HS-5 (cell line): Measurements from ENCODE around the gene DAAM1.

Experiments
- DNase-seq: peaks from one replicate; pipeline ENCODE4 v3.0.0-alpha.2; 2012; ENCODE audit warnings: low read depth

The DAAM1 gene

DNA sequence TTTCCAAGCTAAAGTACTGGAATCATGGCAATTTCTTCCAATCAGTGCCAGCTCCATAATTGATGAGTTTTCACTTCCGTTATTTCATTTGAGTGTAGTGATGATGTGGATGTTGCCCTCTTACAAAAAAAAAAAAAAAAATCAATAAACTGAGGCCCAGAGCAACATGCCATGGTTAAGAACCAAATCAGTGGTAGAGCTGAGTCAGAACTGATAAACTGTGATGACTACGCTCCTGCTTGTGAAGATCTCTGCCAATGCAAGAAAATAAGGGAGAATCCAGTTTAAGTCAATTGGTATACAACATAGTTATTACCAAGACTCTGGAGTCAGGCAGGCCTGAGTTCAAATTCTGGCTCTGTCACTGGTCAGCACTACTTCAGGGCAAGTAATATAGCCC lies 174.0 kb downstream of the DAAM1 start:
- no peak for DNase-seq

DNA sequence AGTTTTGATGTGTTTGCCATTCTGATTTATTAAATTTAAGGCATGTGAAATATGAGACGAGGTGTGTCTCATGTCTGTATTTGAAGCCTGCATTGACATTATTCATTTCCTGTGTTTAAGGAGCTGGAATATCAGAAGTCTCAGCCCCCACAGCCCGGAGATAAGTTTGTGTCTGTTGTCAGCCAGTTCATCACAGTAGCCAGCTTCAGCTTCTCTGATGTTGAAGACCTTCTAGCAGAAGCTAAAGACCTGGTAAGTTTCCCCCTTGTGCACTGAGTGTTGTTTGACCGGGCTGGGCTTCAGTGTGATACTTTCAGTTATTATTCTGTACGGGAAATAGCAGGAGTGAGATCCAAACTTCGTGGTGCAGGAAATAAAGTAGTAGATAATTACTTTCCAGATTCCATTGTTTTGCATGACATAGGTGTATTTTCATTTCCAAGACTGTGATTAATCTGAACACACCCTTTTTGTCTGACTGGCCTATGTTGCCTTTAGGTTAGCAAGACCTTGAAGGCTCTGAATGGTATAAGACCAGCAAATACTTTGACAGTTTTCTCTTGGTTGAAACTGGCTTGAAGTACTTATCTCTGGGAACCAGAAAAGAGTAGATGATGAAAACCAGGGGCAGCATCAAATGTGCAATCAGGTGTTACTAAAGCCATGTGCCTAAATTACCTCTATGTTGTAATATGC lies 175.2 kb downstream of the DAAM1 start:
- no peak for DNase-seq

DNA sequence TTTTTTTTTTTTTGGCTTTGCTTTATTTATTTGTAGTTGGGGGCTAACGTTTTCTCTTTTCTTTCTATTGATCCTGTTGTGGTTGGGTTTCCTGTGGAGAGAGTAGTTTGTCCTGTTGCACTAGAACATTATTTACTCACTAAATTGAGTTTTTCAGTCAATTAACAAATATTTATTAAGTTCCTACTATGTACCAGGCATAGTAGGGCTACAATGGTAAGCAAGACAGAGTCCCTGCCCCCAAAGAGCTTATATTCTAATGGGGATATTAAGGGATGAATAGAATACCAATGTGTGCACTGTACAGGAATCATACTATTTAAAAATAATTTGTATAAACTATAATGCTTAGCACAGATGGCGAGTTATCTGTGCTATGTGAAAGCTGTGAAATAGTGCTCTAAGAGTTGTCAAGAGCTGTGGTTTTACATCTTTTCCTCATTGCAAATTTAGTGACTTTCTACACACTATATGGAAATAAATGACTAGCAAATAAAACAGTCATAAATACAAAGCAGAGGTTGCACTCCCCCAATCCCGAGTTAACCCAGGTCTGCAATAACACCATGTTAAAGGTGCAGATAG lies 181.8 kb downstream of the DAAM1 start:
- DNase-seq: no peak

DNA sequence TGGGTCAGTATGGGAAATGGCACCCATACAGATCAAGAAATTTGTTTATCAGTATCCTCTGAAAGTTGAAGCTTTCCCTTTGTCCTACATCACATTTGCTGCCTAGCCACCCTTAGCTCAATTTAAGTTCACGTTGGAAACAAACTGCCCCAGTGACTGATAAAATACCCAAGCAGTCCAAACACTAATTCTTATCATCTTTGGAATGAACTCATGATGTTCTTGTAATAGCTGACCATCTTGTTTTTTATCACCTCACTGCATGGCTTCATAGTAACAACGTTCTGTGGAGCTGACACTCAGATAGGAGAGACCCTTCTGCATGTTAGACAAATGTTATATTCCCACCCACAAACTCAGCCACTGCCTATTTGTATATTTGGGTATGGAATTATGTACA lies 183.3 kb downstream of the DAAM1 start:
- no peak for DNase-seq

DNA sequence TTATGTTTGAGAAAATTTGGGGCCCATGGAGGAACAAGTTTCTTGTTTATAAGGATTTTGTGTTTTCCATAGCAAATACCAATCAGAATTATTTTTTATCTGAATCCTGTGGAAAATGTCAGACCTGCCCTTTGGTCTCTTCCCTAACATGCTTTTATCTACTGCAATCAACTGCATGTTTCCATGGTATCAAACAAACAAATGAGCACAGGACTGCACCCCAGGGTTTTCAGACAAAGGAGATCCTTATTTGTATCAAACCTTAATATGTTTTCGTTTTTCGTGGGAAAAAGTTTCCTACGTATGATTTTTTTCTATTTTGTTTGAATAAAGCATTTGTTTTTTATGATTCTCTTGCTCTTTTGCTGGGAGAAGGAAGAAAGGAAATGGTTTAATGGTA lies 185.6 kb downstream of the DAAM1 start:
- DNase-seq: no peak

DNA sequence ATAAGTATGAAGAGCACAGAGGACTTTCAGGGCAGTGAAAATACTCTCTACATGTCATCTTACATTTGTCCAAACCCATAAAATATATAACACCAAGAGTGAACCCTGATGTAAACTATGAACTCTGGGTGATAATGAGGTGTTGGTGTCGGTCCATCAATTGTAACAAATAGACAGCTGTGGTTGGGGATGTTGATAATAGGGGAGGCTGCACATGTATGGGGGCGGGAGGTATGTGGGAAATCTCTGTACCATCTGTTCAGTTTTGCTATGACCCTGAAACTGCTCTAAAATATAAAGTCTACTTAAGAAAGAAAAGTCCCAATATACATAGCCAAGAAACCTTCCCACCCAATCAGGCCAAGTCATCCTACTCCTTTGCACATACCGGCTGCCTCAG lies 188.2 kb downstream of the DAAM1 start:
- no peak for DNase-seq

DNA sequence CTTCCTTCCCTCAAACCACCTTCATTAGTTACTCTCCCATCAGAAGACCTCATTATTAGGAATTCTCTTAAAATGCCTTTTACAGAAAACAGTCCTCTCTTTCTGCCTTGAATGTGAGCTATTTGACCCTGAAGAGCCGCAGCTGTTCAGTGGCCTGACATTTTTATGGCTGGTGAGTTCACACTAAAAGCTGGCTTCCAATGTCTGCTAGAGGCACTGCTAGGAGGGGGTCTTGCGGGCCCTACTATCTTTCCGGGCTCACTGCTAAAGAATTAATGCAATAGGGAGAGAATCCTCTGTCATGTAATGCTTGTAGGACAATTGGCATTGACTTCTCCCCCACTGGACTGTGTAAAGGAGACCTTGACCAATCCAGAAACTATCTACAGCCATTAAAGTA lies 189.0 kb downstream of the DAAM1 start:
- no peak for DNase-seq

DNA sequence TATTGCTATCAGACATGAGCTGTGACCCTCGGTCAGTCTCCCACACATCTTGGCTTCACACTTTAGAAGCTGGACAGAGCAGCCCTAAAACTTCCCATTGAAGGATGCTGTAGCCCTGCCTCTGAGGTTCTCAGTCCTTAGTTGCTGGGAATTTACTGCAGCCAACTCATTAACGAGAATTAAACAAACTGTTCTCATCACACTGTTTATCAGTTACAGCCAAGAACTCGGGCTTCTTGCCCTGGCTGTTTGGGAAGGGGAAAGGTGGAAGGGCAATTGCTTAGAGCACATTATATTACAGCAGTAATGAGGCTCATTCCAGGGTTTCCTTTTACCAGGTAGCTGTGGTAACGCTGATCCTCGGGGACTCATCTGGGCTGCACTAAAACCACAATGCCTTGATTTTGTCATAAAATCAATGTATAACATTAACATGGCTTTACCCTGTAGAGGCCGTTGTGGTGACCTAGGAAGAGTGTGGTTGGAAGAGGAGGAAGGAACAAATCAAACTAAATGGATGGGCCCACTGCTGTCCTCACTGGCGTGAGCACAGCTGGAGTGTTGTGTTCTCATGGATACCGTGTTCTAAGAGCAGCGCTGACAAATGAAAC lies 189.6 kb downstream of the DAAM1 start:
- DNase-seq: no peak

DNA sequence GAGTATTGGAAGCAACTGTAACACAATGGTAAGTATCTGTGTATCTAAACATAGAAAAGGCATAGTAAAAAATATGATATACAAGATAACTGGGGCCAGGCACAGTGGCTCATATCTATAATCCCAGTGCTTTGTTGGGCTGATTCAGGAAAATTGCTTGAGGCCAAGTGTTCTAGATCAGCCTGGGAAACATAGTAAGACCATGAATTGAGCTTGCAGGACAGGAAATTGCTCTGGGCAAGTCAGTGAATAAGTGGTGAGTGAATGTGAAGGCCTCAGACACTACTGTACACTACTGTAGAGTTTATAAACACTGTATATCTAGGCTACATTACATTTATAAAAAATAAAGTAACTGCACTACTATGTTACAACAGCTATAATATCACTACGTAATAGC lies 201.5 kb downstream of the DAAM1 start:
- DNase-seq: no peak

DNA sequence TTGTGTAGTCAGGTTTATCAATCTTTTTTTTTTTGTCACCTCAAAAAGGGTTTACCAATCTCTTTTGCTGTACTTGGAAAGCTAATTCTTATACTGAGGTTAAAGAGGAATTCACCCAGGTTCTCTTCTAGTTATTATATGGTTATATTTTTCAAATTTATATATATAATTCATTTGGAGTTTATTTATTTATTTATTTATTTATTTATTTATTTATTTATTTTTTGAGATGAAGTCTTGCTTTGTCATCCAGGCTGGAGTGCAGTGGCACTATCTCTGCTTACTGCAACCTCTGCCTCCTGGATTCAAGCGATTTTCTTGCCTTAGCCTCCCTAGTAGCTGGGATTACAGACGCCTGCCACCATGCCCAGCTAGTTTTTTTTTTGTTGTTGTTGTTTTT lies 202.9 kb downstream of the DAAM1 start:
- no peak for DNase-seq

DNA sequence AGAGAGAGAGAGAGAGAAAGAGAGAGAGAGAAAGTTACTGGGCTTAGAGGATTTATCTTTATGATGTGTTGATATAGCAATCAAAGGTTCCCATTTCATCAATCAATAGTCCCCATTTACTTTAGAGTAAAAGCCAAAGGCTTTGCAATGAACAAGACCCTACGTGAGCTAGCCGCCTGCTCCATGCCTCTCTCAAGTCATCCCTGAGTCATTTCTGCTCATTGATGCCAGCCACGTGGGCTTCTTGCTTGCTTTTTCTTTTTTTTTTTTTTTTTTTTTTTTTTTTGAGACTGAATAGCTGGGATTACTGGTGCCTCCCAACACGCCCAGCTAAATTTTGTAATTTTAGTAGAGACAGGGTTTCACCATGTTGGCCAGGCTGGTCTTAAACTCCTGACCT lies 205.8 kb downstream of the DAAM1 start:
- DNase-seq: no peak

DNA sequence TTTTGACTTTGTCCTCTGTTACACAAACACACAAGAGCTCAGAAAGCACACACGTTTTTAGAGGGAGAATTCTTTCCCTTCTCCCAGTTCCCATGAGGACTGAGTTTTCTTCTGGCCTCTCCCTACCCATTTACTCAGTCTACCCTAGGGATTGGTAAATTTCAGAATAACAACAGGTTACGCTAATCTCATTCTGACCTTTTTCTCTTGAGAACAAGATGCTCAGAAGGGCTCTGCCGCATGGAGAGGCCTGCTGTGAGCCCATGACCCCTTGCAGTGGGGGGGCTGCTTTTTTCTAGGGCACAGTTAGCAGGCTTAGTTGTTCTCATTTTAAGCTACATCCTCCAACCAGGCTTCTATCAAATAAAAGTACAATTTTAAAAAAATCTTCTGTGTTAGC lies 207.2 kb downstream of the DAAM1 start:
- no peak for DNase-seq

DNA sequence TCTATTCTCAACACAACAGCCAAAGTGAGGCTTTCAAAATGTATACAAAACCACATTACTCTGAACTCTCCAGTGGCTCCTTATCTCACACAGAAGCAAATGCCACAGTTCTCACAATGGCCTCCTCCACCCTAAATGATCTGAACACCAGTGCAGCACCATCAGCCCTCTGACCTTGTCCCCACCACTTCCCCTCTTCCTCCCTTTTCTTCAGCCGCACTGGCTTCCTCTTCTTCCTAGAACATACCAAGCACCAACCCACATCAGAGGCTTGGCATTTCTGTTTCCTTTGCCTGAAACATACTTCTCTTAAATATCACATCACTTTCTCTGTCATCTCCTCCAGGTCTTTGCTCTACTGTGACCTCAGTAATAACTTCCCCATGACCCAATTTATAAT lies 210.4 kb downstream of the DAAM1 start:
- DNase-seq: no peak

DNA sequence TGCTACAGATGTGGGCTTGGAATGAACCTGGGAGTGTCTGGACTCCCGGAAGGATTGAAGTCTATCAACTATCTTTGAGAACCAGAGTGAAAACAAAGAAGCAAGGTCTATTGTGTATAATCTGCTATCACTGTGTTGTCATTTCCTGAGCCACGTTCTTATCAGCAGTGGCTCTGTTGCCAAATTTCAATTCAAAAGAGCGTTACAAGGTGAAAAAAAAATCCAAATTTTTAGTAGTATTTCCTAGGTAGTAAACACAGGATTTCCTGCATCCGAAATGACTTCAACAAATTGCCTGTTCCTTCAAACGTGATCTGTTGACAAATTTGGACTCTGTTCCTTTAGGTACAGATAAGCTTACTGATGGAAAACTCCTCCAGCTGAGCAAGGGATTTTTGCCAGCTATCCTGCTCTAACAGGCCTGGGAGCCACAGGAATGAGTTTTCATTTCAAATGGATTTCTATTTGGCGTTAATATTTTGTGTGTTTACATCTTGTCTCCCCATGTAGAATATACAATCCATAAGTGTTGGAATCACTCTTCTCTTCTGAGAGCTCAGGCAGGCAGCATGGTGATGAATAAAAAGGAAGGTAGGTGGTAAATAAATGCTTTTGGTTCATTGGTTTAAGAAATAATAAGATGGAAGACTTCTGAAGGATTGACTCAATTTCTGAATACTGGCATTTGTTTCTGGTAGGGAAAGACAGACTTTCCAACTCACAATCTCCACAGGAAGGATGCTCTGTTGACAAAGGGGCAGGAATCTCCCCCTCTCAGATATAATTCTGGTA lies 218.2 kb downstream of the DAAM1 start:
- DNase-seq: no peak

DNA sequence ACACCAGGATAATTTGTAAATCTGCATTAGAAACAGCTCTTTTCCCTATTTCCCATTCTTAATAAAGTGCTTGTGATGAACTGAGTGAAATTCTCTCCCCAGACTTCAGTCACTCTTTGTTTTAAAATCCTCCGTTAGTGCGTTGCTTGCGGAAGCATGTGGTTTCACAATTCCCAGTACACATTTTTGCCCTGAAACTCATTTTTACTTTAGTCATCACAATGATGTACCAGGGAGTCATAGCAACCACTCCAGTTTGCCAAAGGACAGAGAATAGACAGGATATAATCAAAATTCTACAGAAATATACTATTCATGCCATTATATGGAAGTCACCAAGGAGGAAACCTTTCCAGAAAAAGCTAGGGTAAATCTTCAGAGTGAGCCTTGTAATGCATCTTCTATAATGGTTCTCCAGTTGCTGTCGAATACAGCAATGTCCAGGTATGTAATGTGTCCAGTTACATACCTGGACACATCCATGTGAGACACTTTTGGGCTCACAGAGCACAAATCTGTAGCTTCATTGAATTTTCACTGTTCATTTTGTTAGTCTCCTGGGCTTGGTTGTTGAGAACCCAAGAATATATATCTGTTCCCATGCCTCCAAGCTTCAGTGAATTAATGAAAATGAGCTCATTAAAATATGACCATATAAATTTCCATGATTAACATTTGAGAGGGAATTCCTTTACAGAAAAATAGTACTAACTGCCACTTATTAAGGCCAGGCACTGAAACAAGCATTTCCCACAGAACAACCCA lies 219.0 kb downstream of the DAAM1 start:
- peak; percentile 83 for DNase-seq

DNA sequence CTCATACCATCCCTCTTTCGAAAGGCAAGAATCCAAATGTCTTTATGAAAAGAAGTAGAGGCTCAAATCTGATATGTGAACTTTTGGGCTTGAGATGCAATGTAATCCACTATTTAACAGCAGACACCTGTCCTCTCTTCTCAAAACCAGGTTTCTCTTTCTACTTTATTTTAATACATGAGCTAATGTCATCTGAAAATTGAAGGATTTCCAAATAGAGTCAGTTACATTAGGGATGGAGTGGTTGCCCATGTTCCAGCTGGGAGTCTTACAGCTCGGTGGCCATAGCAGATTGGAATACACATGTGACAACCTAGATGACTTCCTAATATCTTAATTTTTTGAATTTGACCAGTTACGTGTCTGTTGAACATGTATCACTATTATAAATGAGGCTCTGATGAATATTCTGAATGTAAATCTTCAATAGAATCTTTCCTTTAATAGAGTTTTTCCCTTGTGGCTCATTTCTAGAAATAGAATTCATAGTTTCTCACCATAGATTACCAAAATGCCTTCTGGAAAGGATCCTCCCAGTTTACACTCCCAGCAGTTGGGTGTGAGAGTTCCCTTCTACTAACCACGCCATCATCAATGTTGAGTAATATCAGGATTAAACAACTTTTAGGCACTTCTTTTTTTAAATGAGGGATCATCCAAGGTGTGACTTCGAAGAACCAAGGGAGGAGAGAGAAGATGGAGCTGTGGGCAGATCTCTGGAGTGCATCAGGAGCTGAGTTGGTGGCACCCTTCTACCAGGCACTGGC lies 227.6 kb downstream of the DAAM1 start:
- DNase-seq: no peak

DNA sequence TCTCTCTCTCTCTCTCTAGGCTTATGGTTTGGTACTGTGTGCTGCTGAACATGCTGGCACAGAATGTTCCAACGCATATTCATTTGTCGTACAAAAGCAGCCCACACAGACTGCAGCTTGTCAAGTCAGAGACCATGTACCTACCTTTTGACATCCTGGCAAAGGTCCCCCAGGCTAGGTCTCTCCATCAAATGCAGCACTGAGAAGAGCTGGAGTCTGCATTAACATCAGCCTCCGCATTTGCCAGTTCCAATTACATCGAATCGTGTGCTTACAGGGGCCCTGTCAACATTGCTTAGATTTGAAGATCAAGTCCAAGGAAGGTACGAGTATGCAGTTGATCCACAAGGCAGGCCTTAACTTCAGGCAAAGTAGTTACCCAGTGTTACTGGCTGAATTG lies 228.8 kb downstream of the DAAM1 start:
- no peak for DNase-seq

DNA sequence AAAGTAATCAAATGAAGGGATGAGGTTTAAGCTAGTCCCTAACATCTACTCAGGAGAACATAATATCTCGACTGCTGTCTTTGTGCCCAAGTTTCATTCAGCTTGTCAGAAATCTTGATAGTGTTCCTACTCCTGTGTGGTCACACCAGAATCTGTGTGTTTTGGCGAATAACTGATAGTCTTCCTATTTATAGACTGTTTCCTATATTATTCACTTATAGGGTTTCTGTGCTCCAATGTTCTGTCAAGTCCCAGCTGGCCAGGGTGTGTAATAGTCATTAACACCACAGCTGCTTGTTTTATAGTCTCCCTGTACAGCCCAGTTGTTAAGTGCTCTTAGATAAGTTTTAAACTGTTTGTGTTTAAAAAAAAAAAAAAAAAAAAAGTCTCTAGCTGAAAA lies 230.8 kb downstream of the DAAM1 start:
- DNase-seq: no peak
